NCI-H1436 (cell line): ENCODE measurements around the gene WNT7A.

ENCODE experiments used
- DNase-seq: peaks from one replicate; lab custom pipeline; 2025; lab: John Stamatoyannopoulos, UW

Gene WNT7A

DNA sequence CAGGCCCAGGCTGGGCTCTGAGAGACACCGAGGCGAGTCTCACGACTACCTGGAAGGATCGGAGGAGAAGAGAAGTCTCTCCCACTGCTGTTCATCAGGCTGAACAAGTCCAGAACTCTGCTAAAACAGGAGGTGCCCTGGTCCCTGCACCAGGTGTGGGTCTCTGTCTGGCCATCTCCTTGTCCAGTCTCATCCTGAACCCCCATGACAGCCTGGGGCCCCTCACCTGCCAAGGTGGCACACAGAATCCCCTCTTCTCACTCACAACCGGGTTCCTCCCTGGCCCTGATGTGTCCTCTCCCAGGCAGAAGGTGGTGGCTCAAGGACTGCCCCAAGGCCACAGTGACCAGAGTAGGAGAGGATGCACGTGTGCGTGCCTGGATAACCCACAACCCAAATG is 34.1 kb downstream of the WNT7A start:
- DNase-seq, result no peak

DNA sequence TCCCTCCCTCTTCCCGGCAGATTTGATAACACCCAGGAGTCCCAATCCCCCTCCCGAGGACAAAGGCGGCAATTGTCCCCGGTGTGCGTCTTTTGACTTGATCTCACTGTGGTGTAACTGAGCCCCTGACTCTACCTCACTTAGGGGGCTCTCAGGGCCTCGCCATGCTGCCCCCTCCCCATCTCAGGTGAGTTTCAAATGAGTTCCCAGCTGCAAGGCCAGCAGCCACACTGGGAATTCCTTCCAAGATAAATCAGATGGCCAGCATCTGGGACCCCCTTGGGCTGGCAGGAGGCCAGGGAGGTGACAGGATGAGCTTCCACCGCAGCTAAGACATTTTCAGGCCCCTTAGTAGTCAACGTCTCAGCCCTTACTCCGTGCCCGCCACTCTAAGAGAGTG is 35.0 kb downstream of the WNT7A start:
- DNase-seq, result no peak

DNA sequence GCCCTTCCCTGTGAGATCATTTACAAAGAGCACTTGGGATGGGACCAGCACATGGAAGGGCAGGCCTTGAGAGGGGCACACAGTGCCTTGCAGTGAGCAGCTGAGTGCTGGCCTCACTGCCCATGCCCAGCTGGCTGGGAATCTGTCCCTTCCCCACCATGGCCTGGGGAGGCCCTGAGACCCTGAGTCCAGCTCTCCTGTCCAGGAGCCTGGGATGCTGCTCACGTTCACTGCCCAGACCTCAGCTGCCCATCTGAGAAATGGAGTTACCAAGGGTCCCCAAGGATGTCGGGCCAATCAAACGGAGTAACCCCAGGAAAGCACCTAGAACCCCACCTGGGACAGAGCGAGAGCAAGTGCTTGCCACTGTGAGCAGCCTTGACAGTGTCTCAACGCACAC is 35.6 kb downstream of the WNT7A start:
- DNase-seq, result no peak

DNA sequence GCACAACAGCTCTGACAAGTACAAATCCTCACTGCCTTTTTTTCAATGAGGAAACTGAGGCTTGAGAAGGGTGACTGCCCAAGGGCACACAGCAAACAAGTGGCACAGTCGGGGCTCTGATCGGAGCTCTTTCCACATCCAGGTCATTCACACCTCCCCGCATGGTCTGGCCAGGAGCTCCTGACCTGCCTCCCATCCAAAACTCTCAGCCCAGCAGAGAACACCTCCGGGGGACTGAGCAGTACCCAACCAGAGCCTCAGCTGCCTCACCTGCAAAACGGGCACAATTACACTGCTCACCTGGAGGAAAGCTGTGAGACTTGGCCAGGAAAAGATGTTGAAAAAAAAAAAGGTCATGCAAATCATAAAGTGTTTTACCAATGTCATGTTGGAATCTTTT is 36.5 kb downstream of the WNT7A start:
- no peak for DNase-seq

DNA sequence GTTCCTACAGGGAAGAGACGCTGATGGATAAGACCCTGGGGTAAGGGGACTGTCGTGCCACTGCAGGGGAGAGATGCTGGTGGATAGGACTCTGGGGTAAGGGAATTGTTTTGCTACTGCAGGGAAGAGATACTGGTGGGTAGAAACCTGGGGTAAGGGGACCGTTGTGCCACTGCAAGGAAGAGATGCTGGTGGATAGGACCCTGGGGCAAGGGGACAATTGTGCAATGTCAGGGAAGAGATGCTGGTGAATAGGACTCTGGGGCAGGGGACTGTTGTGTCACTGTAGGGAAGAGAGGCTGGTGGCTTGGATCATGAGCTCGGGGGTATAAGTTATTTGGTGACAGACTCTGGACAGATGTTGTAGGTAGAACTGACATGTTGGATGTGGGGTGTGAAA is 37.6 kb downstream of the WNT7A start:
- no peak for DNase-seq

DNA sequence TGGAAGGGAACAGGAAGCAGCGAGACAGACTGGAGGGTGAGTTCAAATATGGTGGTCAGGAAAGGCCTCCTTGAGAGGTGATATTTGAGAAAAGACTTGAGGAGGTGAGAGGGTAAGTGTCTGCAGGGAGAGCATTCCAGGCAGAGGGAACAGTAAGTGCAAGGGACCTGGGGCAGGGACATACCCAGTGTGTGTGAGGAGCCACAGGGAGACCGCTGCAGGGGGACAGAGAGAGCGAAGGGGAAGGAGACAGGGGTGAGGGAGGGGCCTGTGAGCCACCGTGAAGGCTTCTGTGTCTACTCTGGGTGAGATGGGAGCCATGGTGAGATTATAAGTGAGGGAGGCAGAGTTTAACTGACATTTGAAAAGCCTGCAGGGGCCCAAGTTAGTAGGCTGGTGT is 38.0 kb downstream of the WNT7A start:
- no peak for DNase-seq

DNA sequence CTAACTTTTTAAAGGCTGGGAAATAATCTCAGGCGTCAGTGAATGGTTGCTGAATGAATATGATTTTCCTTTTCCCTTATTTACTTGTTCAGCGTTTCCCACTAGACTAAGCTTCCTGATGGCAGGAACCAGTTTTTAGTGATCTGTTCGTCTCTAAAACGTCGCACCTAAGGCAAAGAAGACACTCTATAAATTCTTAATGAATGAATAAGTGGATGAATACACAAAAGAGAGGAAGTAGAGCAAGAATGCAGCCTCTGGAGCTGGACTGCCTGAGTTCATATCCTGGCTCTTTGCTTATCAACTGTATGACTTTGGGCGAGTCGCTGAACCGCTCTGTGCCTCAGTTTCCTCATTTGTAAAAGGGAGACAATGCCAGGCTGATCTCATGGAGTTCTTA is 38.7 kb downstream of the WNT7A start:
- no peak for DNase-seq

DNA sequence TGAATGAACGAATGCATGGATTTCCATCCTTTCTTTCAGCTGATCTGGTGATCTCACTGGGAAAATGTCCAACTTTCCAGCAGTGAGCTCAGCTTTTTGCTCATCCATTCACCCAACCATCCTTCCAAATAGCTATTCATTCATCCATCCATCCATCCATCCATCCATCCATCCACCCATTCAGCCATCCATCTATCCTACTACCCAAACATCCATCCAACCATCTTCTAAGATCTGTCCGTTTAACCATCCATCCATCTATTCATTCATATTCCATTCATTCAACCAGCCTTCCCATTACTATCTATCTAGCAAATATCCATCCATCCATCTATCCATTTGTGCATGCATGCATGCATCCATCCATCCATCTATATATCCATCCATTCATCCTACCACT is 39.4 kb downstream of the WNT7A start:
- DNase-seq, result no peak

DNA sequence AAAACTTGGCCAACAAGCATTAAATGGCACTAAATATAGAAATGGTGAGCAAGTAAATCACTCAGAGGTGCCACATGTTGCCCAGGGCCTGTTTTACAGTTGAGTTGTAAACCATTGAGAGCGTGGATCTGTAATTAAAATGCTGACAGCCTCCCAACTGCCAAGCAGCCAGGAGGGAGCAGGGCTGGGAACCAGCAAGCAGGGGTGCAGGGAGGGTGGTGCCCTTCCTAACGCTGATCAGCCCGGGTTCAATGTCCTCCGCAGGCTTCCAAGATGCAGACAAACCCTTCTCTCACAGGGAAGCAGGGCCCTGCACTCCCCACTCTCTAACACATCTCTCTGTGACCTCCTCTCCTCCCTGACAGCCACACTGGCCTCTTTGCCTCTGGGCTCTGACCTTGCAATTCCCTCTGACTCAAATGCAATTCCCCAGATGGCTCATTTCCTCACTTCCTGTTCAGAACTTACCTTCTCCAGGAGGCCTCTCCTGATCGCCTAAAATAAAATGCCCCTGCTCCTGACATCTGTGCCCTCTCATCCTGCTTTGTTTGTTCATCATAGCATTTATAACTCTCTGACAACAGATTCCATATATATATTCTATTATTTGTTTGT is 40.0 kb downstream of the WNT7A start:
- DNase-seq, result no peak

DNA sequence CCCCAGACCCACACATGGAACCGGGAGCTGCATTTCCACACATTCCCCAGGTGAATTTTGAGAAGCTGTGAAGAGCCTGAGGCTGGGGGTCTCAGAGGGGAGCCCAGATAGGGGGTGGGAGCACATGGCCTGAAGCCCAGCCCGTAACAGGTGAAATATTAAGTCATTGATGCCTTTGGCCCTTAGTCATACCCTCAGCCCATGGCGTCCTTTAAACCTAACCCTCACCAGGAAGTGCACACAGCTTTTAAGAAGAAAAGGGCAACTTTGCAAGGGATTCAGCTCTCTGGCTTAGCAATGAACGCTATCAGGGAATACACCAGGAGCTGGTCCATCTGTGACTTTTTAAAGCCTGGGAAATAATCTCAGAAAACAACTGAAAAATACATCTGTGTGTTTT is 40.6 kb downstream of the WNT7A start:
- no peak for DNase-seq

DNA sequence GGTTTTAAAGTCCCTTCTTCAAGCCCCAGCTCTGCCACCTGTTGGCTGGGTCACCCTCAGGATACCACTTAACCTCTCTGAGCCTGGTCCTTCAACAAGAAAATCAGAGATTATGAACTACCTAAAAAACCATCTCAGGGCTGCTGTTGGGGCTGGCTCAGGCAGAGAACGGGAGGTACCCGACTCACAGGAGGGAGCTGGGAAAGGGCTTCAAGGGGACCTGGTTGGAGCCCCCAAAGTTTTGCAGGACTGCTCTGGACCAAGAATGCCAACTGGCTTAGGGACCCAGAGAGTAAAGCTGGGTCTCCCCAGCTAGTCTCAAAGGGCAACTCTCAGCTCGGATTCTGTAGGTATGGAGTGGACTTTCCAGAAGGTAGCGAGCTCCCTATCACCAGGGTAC is 41.5 kb downstream of the WNT7A start:
- no peak for DNase-seq

DNA sequence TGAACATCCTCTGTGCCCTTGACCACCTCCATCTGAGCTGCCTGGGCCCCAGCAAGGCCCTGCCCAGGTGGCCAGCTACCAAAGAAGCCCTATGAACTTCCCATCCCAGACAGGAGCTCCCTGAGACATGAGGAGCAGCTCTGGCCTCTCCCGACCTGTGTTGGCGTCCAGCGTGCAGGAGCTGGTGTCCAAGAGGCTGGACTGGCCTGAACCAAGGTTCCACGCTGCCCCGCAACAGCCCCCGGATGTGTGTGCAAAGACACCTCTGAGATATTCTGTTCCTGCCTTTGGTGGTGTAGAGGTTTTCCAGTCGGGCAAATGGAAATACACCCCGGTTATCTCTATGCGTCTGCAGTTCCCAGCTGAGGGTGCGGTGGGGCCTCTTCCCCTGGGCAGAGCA is 42.1 kb downstream of the WNT7A start:
- no peak for DNase-seq

DNA sequence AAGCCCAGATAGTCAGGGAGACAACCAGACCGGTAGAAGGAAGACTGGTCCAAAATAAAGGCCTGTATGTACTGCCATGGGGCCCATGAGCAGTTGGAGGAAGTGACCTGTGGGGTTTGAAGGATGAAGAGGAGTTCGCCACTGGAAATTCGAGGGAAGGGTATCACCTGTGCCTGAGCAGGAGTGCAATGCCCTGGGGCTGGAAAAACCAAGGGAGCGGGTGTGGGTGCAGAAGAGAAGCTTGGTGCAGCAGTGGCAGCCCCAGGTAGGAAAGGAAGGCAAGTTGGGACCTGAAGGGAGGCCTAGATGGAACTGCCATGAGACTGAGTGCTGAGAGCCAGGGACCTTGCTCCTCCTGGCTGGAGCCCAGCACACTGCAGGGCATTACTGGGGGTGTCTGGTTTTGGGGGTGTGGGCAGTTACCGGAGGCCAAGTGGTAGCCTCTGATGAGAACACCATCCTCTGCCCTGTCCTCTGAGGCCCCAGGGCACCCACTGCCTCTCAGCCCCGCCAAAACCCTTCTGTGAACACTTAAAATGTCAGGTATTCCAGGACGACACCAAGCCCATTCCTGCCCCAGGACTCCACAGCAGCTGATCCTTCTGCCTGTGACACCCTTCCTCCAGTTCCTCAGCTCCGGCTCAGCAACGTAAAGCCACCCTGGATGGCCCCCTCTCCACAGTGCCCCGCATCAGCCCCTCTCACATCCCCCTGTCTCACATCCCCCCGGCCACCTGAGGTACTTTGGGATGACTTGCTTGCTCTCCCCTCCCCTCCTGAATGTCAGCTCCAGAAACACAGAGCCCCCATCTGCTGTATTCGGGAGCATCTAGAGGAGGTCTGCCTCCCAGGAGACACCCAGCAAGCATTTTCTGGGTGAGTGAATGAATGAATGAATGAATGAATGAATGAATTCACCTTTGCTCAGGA is 42.9 kb downstream of the WNT7A start:
- no peak for DNase-seq

DNA sequence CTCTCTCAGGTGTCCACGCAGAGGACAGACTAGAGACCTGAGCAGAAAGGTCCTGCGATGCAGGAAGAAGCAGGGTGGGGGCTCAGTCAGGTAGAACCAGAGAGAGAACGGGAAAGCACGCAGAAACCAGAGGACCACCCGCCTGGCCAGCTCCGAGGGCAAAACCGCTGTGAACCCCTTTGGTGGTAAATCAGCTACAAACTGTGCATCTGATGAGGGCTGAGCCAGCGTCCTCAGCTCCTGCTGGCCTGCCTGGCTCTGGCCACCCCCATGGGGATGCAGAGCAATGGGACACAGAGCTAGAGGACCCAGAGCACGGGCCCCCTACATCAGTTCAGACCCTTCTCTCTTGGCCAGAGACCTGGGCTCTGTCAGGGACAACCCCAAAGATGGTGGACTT is 44.6 kb downstream of the WNT7A start:
- no peak for DNase-seq

DNA sequence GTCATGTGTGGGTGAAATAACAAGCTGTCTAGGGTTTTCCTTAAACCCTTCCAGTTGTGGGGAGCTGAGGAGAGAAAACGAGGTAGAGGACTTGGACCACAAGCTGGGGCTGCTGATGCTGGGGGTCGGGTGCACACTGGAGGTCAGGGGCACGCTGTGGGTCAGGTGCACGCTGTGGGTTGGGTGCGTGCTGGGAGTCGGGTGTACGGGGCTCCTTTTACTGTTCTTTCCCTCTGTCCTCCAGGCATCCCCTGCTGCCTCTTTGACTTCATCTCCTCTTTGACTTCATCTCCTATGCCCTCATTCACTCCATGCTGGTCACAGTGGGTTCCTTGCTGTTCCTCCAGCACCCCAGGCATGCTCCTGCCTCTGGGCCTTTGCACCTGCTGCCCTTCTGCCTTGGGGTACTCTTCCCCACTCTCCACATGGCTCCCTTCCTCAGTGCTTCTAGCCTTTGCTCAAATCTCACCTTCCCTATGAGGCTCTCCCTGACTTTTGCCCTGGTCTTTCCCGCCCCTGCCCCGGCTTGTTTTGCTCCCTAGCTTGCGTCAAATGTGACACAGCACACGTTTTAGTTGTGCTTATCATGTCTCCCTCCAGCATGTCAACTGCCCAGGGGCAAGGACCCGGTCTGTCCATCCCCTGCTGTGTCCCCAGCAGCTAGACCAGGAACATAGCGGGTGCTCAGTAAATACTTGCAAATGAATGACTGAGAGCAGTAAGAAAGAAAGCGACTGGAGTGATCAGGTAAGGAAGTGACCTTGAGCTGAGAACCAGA is 45.4 kb downstream of the WNT7A start:
- no peak for DNase-seq

DNA sequence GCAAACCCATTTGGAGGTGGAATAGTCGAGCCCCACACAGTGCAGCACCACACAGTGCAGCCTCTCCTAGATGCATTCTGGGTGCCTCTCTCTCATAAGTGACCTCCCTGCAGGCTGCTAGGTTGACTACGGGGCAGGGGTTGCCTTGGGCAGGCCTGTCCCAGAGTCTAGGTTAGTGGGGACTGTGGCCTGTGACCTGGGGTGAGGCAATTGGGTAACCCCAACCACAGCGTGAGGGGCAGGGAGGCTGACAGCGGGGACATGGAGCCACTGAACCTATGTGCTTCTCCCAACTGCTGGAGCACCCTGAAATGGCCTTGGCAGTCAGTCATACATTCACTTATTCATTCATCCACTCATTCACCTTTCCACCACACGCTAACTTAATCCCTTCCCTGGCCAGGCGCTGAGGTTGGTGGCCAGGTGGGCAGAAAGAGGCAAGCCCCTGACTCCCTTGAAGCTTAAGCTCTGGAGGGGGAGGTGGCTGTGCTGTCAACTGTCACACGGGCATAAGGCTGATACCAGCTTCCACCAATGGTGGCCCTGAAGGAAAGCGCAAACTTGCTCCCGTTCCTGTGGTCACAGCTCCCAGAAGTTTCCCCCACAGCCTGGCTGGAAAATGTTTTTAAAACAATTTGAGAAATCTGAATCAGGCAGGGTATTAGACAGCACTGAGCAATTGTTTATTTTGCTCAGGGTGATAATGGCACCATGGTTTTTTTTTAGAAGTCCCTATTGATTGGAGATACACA is 46.2 kb downstream of the WNT7A start:
- DNase-seq, result no peak

DNA sequence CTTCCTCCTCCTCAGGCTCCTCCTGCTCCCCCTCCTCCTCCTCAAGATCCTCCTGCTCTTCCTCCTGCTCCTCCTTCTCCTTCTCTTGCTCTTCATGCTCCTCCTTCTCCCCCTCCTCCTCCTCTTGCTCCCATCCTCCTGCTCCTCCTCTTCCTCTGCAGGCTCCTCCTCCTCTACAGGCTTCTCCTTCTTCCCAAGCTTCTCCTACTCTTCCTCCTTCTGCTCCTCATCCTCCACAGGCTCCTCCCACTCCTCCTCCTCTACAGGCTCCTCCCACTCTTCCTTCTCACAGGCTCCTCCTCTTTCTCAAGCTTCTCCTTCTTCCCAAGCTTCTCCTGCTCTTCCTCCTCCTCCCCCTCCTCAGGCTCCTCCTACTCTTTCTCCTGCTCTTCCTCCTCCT is 47.7 kb downstream of the WNT7A start:
- no peak for DNase-seq

DNA sequence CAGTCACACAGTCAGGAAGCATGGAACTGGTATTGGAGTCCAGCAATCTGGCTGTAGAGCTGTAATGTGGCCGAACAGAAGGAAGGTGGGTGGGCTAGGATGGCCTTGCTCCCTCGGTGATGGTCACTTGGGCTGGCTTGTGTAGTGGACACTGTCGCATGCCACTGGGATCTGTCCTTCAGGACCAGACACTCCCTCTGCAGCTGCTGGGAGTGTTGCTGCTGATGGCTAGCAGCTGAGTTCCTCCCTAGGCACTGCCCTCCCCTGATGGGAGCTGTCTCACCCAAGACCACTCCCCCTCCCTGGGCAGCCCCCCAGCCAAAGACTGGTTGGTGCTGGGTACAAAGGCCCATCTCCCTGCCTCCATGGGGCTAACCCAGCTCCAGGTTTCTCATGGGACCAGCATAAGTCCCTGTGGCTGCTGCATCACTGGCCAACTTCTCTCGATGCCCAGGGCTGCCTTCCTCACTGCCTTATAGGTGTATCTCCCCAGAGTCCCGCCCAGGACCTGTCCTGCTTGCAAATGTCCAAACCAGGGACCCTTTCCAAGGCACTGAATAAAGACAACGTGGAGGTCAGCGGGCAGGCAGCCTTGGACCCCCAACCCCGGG is 48.4 kb downstream of the WNT7A start:
- DNase-seq, result no peak

DNA sequence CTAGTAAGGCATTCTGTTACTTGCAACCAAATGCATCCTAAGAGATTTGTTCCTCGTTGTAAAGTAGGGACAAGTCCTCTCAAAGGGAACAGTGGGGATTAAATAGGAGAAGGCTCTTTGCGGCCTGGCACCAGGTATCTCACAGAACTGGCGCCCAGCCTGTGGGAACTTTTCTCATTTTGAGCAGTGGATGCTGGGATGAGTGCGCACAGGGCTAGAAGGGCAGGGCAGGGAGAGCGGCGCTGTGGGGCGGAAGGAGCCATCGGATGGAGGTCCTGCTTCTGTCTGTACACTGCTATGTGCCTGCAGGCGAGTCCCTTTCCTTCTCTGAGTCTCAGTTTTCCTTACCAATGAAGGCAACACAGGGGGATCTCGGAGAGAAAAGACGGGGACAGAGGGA is 50.6 kb downstream of the WNT7A start:
- no peak for DNase-seq

DNA sequence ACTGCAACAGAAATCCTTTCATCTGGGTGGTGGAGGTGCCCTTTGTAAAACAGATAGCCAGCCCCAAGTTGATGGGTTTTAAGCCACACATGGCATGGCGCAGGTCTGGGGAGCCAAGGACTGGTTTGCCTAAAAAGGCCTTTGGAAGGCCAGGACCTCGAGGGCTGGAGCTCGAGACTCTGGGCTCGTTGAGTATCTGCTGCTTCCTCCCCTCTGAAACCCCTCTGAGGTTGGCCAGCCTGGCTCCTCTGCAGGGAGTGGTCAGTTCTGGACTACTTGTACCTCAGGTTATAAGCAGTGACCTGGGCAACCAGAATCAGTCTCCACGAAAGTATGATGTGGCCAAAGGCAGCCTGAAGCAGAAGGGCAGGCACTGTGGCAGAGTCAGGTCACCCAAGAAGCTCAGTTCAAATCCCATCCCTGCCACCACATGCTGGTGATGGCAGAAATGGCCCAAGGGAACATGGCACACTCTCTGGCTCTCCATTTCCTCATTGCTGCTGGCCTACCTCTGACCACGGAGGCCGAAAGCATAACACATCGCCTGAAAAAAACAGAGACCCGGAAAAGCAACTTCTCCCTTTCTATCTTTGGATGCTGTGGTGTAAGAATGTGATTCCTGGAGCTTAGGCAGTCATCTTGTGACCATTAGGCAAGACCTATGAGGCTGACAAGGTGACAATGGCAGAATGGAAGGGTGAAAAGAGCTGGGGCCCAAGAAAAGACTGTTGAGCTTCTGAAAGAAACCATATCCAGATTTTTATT is 51.2 kb downstream of the WNT7A start:
- DNase-seq, result no peak

DNA sequence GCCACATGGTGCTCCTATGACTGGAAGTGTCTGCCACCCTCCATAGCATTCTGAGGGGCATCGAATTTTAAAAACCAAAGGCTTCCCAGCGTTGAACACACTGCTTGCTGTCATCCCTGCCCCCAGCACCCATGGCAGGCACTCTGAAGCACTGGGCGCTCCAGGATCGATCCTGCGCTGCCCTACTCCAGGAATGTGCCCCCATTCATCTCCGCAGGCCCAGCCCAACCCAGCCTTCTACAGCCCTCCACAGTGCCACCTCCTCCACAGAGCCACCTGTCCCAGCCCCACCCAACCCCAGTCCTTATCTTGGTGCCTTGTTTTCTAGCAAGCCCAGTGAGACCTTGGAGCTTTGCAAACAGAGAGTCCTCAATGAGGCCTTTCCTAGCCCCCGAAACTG is 52.2 kb downstream of the WNT7A start:
- DNase-seq, result no peak
